Gastroesophageal sphincter (tissue), 3 donors: ENCODE data around the gene PDK1.
"Not testable (repeated sequence)": the region's sequence is repeated elsewhere in the genome, so short reads cannot be mapped to it uniquely, and the experiment has no call there.

Experiments
- CTCF ChIP-seq, 4 experiments: fragments of 200-600 bp in 2 of 4; fragments of 450-650 bp in 2 of 4; sonication (generic) in 1 of 4; IDR thresholded peaks; one replicate each; pipeline ENCODE4 v1.5.1; 2017 to 2019; ENCODE audit warnings: antibody characterized with exemption in 4 of 4, mild to moderate bottlenecking in 2 of 4, moderate library complexity in 2 of 4
- EP300 ChIP-seq: sonication (generic); formaldehyde crosslinking; IDR thresholded peaks from one replicate; pipeline ENCODE4 v1.6.1; 2017; ENCODE audit warnings: antibody characterized with exemption, mild to moderate bottlenecking

DNA sequence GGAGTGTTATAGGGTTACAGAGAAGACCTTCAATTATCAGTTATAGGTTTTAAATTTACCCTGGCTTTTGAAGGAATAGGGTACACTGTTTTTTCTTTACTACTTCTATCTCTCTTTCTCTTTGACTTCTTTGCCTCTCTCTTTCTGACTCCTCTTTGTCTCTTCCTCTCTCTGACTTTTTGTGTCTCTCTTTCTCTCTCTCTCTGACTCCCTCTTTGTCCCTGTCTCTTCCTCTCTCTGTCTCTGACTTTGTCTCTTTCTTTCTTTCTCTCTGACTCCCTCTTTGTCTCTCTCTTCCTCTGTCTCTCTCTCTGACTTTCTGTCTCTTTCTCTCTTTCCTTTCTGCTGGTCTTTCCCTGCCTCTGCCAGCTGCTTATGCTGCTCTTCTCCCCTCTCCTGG lies 36.3 kb downstream of the PDK1 start:
- not testable (repeated sequence) for TF ChIP-seq CTCF (IDR thresholded peaks at IDR 0.05); EP300
